HG03045 (cell line): Measurements from ENCODE around the gene GRM5.
"Not testable (repeated sequence)": the region's sequence is repeated elsewhere in the genome, so short reads cannot be mapped to it uniquely, and the experiment has no call there.

Experiments used
- ATAC-seq: cut with Tn5 transposase; IDR thresholded peaks from one replicate; pipeline ENCODE4 v1.9.1; 2021; ENCODE audit warnings: mild to moderate bottlenecking, moderate library complexity; ENCODE audit not compliant: unreplicated experiment

The GRM5 gene

DNA sequence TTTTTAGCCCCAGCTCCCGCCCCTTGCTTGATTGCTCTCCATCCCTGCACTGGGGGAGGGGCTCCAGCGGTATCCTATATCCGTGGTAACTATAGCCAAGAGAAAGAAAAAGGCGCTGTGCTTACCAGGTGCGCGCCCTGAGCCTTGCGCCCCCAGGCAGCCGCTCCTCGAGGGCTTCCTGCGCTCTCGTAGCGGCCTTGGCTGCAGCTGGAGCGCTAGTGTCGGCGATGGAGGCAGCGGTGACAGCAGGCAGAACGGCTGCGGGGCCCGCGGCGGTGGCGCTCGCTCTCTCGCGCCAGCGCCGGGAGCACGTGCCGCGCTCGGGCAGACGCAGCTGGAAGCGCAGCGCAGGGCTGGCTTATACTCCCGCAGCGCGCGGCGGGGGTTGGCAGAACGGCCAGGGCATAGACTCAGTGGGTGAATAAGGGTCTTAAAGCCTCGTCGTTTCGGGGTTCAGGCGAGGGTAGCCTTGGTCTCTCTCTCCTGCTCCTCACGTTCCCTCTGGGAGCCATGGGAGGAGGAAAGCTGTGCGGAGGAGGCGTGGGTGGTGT is at the start of gene GRM5:
Gene GRM5, minus strand, starts transcription at position 332 of the 551 bp plus-strand sequence. CDS start 18,110 bp downstream, outside the sequence.
- not testable (repeated sequence) for ATAC-seq

DNA sequence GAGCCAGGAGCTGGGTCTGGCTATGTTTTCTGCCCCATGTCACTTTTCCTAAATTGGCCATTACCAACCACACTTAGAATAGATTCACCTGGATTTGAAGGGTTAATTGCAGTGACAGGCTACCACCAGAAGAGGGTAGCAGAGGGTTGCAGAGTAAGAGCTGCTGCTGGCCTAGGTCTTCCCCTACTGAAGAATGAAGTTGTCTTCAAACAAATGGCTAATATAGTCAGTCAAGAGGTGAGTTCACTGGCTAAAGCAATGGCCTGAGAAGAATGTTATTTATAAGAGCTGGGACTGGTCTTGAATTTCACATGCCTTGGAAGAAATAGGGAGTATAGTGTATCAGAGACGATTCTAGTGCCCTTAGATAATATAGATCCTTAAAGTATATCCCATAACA is 32.2 kb upstream of the GRM5 start:
- not testable (repeated sequence) for ATAC-seq

DNA sequence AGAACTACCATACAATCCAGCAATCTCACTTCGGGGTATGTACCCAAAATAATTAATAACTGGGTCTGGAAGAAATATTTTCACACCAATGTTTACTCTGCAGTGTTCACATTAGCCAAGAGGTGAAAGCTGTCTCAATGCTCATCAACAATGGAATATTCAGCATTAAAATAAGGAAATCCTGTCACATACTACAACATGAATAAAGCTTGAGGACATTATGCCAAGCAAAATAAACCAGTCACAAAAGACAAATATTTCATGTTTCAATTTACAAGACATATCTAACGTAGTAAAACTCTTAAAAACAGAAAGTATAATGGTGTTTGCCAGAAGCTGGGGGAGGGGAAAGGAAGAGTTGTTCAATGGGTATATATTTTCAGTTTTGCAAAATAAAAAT is 28.0 kb upstream of the GRM5 start:
- not testable (repeated sequence) for ATAC-seq

DNA sequence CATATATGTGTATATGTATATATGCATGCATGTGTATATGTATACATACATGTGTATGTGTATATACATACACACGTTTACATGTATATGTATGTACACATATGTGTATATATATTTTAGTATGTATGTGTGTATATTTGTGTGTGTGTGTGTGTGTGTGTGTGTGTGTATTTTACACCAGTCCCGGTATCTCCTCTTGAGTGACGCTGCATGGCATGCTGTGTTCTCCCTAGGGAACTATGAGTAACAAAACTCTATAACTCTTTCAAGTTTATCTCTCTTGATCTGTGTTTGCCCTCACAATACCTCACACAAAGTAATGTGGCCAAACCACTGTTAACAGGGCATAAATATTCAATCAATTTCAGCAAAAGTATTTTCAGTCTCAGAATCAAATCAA is 19.2 kb upstream of the GRM5 start:
- ATAC-seq = not testable (repeated sequence)

DNA sequence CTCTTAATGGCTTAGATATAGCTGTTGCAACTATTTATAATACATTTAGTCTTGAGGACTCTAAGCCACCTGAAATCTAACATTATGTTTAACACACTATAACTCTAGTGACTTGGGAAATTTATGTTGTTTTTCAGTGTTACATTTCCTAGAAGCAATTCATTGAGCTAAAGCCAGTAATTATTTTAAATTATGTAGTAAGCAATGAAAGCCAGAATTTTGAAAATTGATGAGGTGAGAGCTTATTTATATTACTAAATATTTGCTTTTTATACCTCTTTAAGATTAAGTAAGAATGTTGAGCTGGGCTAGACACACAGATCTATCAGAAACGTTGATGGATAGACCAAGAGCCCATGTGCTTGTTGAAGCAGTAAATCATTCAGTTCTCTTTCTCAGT is 5.1 kb upstream of the GRM5 start:
- ATAC-seq = not testable (repeated sequence)

DNA sequence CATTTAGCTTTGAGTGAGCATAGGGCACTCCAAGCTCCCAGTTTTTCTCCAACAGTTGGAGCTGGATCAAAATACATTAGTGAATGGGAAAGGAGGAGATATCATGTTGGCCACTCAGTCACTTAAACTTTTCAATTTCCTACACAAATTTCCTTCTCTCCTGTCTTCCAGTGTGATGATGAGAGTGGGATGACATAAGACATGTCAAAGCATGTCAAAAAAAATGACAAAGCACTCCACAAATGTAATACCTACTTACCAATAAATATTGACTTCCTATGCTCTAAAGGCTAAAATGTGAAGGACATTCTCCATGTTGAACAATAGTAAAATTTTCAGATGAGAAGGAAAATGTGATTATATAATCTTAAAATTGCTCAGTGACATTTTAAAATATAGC is 1.5 kb upstream of the GRM5 start:
- ATAC-seq = no peak

DNA sequence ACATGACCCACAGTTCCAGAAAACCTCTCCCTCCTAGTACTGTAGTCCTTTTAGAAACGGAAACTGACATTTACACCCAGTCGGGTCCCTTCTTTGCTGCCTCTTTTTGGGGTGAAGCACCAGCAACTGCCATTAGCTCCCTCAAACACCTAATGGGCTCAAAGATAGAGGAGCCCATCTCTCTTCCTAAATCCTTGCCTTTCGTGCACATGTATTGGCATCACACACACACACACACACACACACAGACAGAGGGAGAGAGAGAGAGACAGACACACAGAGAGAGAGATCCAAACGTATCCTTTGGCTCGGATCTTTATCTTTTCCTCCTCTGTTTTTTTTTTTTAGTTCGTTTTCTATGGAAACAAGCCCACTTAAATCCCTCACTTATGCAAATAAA is 716 bp downstream of the GRM5 start:
- ATAC-seq = no peak

DNA sequence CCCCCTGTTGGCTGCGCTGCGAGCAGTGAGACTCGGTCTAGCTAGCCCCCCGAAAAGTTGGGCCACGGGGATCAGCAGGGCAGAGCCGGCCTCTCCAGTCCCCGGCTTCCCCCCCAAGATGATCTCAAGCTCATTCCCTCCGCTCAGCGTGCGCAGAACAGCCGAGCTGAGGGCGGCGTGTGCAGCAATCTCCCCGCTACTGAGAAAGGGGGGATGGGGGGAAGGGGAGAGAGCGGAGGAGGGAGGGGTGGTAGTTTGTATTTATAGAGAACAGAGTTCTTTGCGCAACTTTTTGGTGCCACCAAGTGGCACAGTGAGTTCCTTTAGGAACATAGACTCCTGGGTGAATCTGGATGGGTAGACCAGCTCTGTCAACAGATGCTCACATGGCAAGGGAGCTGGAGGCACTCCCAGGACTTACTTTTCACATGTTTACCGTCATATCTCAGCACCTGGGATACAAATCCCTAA is 2.3 kb downstream of the GRM5 start:
- ATAC-seq = not testable (repeated sequence)

DNA sequence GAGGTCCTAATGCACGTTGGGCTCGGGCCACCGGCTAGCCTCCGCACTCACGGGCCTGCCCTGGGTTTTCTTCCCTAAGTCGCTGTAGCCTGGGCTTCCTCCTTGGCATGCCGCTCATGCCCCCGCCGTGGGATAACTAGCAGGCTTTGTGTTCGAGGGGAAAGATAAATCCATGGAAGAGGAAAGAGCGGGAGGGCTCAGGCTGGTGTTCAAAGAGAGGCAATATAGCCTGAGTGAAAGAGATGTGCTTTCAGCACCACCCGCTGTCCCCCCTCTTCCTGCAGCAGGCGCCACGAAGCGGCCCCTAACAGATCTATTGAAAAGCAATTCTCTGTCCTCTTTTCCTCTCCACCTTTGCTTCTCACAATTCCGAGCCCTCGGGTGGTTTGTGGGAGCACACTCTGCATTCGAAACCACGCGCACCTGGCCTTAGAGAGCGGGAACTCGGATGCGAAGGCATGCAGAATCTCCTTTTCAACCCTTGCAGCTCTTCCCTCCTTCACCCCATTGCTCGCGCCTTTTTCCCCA is 2.9 kb downstream of the GRM5 start:
- not testable (repeated sequence) for ATAC-seq

DNA sequence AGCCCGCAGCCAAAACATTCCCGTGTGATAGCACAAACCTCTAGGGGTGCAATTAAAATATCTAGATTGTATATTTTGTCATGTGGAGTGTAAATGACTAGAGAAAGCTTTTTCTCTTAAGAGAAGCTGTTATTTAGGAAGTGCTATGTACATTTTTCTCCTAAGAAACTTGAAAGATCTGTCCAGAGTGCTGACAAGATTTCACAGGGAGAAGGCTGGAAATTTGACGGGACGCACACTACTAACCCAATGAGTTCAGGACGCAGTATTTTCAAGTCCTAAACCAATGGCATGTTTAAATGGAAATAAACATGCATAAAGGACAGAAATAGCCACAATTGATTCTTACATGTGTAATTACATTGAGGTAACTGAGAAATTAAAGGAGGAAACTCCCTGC is 3.9 kb downstream of the GRM5 start:
- not testable (repeated sequence) for ATAC-seq

DNA sequence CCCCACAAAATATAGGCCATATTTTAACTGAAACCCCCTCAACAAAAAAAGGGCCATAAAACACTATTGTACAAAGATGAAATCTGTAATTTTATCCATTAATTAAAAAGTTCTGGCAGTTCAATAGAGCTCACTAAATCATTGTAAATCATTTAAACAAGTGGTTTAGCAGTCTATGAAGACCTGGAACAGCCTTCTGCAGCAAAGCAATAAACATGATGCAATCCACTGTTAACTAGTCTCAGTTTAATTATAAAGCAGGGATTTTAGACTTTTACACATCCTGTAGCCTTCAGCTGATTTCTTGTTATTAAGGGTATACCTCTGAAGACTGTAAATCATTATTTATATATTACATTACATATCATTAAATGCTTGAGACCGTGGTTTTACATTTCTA is 8.4 kb downstream of the GRM5 start:
- ATAC-seq = not testable (repeated sequence)

DNA sequence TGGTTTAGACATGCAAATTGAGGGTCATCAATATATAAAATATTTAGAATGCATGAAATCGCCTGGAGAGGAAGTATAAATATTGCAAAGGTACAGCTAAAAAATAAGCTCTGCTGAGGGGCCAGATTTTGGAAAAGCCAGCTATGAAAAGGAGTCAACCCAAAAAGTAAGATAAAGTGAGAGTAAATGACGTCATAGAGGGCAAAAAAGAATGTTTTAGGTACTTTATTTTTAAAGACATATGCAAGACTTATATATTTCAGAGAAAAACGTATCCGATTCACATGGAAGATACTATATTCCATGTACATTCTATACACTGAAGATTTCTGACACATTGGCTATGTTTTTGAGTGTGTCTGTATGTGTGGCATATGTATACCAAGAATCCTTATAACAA is 13.6 kb downstream of the GRM5 start:
- no peak for ATAC-seq

DNA sequence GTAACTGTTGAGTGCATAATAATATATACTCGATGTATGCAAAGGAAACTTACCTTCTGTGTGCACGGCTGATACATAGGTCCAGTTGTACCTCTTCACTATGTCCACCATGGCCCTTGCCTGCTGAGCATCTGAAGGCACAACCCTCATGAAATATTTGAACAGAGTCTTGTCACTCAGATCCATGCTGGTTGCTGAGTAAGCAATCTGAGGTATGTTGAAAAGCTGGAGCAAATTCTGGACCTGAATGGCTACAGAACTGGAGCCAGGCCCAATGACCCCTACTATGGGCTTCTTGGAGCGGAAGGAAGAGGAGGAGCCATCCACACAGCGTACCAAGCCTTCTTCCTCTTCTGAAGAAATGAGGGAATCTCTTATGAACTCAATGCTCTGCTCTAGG is 18.6 kb downstream of the GRM5 start:
- ATAC-seq = not testable (repeated sequence)

DNA sequence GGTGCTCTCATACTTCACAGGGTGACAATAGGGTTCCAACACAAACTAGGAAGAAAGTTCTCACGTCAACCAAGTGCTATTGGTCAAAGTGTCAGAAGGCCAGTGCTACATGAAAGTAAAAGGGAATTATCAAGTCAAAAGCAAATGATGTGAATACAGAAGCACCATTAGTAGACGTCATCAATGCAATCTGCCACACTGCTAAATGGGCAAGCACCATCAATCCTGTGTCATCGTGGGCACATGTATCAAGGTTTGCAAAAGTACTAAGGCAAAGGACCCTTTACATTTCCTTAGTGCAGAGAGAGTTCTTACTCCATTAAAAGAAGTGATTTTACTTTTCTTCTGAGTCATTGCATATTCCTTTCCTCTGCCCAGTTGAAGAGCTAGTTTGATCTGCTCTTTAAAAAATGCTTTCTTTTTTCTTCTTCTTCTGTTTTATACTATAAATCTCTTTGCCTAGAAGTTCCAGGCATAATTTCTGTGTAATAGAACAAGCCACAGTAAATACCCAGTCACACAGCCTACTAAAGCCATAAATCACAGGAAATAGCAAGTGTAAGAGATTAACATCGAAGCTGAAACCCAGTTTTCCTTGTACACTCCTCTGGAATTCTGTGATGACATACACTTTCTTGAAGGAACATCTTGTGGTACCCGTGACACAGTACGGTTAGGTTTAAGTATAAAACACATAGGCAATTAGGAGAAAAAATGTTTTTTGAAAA is 21.8 kb downstream of the GRM5 start:
- ATAC-seq = not testable (repeated sequence)

DNA sequence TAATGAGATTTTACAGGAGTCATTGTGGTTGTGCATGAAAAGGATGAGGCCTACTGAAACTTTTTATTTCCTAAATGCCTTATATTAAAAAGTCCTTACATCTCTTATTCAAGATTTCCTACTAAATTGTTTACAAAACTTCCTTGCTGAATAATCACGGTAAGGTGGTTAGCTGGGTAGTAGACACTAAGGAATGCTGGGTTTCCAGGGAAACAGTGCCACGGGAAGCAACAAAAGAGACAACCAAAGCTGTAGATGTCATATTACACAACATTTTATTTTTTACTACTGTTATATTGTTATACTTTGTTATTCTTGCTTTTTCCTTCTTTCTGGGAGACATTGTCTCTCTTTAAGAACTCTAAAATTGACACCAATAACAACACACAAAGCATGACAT is 36.1 kb downstream of the GRM5 start:
- not testable (repeated sequence) for ATAC-seq

DNA sequence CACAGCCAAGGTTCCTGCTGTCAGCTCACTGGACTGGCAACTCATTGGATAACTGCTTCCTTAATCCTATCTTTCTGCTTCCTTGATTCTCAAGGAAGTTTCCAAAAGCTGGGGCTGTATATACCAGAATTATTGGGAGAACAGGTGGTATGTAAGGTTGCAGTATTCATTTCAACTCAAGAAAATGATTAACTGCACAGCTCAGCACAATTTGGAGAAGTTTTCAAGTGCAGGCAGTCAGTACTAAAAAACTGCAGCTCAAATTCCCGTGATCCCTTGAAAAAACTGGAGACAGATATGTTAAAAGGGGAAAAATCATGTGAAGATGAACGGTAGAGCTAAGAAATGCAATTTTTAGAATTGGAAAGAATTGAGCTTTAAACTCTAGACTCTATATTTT is 44.4 kb downstream of the GRM5 start:
- no peak for ATAC-seq

DNA sequence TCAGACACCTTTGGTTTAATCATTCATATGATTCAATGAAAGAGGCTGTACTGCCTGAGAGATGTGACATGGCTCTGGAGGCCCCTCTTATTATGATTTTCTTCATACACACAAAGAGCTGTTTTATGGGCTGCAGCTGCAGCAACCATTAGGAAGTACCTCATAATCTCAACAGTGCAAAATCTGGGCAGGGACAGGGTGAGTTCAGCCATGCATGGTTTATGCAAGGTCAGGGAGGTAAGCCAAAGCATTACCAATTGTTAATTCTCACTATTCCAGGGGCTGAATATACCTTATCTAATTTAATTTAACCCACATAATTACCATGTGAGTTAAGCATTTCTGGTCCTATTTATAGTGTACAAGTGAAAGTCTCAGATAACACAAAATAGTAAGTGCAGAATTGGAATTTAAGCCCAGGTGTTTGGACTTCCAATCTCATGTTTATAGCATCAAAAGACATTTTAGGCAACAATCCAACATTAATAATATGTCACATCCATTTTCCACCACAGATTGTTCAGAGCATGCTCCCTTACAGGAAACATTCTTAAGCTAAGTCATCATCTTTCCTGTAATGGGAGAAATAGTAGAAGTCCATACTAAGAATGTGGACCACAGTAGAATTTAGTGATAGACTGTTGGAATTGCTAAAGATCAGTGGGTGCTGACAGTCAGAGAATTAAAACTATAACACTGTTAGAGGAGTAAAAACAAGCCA is 45.8 kb downstream of the GRM5 start:
- not testable (repeated sequence) for ATAC-seq

DNA sequence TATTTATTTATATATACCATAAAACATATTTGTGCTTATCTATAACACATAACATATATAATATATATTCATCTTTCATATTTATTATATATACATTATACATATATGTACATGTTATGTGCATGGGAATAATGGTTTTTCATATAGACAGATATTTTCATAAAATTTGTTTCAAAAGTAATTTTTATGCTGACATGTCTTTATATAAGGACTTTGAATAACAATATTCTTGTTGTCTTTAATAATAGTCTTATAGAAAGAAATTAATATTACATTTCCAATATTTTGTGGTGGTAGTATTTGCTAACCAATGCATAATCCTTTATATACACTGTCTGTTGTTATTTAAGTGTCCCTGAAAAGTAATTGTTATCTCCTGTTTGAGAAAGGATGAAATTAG is 49.6 kb downstream of the GRM5 start:
- no peak for ATAC-seq

DNA sequence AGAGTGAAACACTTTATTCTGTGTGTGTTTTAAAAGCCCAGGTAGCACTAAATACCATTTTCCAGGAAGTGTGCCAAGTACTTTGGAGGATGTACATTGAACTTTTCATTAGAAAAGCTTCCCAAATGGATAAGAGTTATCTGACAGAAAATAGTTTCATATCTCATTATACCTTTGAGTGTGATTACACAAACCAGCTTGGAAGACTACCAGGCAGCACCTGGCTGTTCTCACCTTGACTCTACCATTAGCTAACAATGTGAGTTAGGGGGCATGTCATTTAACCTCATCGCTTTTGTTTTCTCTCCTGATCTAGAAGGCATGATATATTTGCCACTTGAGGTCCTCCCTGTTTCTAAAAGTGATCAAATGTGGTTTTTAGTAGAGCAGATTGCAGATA is 50.2 kb downstream of the GRM5 start:
- ATAC-seq = no peak

DNA sequence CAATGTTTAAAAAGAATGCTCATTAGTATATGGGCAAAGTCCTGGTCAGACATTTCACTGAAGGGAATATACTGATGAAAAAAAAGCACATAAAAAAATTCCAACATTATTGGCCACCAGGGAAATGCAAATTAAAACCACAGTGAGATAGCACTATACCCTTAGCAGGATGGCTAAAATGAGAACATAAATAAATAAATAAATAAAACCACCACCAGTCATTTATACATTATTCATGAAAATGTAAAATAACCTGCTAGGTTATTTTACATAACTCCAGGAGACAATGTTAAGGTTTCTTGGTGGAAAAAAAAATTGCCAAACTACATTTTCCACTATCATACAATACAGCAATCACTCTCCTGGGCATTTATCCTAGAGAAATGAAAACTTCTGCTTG is 64.9 kb downstream of the GRM5 start:
- ATAC-seq = not testable (repeated sequence)

DNA sequence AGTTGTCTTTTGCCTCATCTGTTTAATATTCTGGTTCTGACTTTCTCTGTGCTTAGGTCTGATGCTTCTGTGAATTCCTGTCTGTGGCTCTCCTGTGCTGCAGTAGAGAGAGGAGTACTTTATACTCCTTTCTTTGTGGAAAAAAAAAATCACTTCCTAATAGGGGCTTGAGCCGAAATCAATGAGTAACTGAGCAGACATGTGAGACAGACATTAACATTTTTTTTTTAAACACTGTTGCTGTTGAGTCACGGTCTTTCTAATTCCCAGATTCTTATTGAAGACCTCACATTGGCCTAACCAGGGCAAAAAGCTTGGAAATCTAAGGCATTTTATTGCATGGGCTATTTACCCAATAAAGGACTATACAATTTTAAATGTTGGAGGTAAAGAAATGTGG is 86.1 kb downstream of the GRM5 start:
- no peak for ATAC-seq

DNA sequence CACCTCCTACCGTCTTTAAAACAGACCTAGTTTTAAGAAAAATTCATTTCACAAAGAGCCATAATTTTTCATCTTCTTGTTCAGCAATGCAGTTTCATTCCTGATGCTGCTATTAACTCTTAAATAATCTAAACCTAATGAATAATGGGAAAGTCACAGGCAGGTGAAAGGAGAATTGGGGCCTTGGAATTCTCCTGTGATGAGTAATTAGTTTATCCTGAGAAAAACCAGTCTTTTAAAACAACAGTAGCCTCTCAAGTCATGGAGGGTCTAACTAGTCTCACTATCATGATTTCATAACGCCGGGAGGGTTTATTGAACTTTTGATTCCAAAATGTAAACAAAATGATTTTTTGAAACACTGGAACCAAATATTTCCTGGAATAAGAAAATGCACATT is 86.8 kb downstream of the GRM5 start:
- not testable (repeated sequence) for ATAC-seq
